Measurements from ENCODE around the gene SFI1. TPM values are rescaled to one million over a fixed set of nuclear protein-coding genes. Genes with fewer than 3 reads are reported as not detected.

SFI1 gene
- total RNA-seq, 1 experiment from 2014 or later: 61.6 TPM

DNA sequence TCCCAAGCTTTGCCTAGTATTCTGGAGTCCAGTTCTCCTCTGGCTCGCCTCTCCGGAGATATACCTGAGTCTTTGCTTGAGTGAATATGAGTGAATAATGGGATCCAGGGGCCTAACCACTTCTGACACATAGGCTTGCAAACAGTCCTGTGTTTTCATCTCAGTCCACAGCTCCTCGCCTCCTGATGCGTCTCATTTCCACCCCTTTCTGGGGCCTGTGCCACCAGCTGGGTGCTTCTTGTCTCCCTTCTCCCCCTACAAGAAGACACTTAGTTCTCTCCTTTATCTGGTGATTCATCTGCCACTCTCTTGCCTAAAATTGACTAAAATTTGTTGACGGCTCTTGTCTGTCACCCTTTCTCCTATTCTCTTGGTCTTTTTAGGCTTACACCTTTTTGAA, 44.6 kb downstream of the SFI1 start:
- DNase-seq (ENCODE audit: low spot score): no peak
- TF ChIP-seq EZH2 (IDR thresholded peaks at IDR 0.05; ENCODE audit: borderline replicate concordance, low read depth, low read length, poor library complexity, severe bottlenecking) (no peak), CTCF (conservative IDR thresholded peaks at IDR 0.05; ENCODE audit: low read depth, low read length) (no peak)
- H3K36me3 ChIP-seq (ENCODE audit: insufficient read depth, low read length, poor library complexity, severe bottlenecking): no peaks in the 10 kb centered on the region
- H3K4me1 ChIP-seq (ENCODE audit: insufficient read depth, low read length, poor library complexity, severe bottlenecking): no peaks in the 10 kb centered on the region
- H3K4me3 ChIP-seq (ENCODE audit: low read depth, low read length, poor library complexity, severe bottlenecking): no peak overlapping the region
- H3K27me3 ChIP-seq (replicated peaks; ENCODE audit: insufficient read depth, low read depth, low read length, poor library complexity): no peaks in the 10 kb centered on the region
- intact Hi-C loops (cut with micrococcal nuclease; ENCODE audit: unreplicated experiment): no loop called here
- H3K9me3 ChIP-seq (ENCODE audit: low read depth, low read length, poor library complexity, severe bottlenecking): no peaks in the 10 kb centered on the region
- ChIA-PET CTCF (no interaction called here), POLR2A (ENCODE audit: low non-redundant PET) (no interaction called here)
- H3K27ac ChIP-seq (ENCODE audit: low read depth, low read length, poor library complexity, severe bottlenecking): no peak overlapping the region
- no TSS peak for BruUV-seq (replicated peaks)

DNA sequence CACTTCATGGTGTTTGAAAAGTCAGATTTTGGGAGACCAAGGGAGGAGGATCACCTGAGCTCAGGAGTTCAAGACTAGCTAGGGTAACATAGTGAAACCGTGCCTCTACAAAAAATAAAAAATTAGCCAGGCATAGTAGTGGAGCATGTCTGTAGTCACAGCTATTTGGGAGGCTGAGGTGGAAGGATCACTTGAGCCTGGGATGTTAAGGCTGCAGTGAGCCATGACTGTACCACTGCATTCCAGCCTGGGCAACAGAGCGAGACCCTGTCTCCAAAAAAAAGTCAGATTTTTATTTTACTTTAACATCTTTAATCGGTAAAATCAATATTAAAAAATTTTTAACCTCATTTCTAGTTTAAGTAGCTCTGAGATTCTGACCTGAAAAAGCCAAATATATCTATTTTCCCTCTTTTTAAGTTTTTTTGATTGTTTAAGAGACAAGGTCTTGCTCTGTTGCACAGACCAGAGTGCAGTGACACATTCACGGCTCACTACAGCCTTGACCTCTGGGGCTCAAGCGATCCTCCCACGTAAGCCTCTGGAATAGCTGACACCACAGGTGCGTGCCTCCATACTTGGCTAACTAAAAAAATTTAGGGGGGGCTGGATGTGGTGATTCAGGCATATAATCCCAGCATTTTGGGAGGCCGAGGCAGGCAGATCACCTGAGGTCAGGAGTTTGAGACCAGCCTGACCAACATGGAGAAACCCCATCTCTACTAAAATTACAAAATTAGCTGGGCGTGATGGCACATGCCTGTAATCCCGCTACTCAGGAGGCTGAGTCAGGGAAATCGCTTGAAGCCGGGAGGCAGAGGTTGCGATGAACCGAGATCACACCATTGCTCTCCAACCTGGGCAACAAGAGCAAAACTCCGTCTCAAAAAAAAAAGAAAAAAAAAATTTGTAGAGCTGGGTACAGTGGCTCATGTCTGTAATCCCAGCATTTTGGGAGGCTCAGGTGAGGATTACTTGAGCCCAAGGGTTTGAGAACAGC, 48.4 kb downstream of the SFI1 start:
- no peak overlapping the region for H3K4me3 ChIP-seq (ENCODE audit: low read depth, low read length, poor library complexity, severe bottlenecking)
- no peaks in the 10 kb centered on the region for H3K27me3 ChIP-seq (replicated peaks; ENCODE audit: insufficient read depth, low read depth, low read length, poor library complexity)
- BruUV-seq (replicated peaks): no TSS peak
- no peak overlapping the region for H3K27ac ChIP-seq (ENCODE audit: low read depth, low read length, poor library complexity, severe bottlenecking)
- DNase-seq (ENCODE audit: low spot score): no peak
- ChIA-PET POLR2A (ENCODE audit: low non-redundant PET) (no interaction called here), CTCF (no interaction called here)
- H3K9me3 ChIP-seq (ENCODE audit: low read depth, low read length, poor library complexity, severe bottlenecking): no peaks in the 10 kb centered on the region
- no peak for TF ChIP-seq CTCF (conservative IDR thresholded peaks at IDR 0.05; ENCODE audit: low read depth, low read length)
- TF ChIP-seq EZH2 (IDR thresholded peaks at IDR 0.05; ENCODE audit: borderline replicate concordance, low read depth, low read length, poor library complexity, severe bottlenecking): no peak
- H3K36me3 ChIP-seq (ENCODE audit: insufficient read depth, low read length, poor library complexity, severe bottlenecking): no peaks in the 10 kb centered on the region
- no peaks in the 10 kb centered on the region for H3K4me1 ChIP-seq (ENCODE audit: insufficient read depth, low read length, poor library complexity, severe bottlenecking)
- intact Hi-C loops (cut with micrococcal nuclease; ENCODE audit: unreplicated experiment): no loop called here

DNA sequence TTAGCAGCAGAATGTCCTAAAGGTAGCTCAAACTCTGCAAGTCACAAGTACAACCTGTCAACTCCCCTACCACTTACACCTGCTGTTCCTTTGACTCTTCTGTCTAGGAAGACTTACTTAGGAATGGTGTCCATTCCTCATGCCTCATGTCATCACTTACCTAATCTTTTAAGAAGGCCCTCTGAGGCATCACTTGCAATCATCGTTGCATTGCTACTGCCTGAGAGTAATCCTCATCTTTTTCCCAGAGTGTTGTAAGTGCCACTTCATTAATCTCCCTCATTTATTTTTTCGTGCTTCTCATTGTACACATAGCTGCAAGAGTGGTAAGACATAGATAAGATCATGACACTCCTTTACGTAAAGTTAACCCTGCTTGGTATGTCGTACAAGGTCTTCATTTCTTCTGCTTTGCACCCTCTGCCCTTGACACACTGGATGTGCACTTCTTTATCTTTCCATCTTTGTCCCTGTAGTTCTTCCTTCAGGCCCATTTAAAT, 54.6 kb downstream of the SFI1 start:
- BruUV-seq (replicated peaks): no TSS peak
- POLR2A ChIA-PET (ENCODE audit: low non-redundant PET): no interaction called here
- CTCF ChIA-PET: no interaction called here

More for the DNA sequence above, 54.6 kb downstream of the SFI1 start:
- TF ChIP-seq EZH2 (IDR thresholded peaks at IDR 0.05; ENCODE audit: borderline replicate concordance, low read depth, low read length, poor library complexity, severe bottlenecking) (no peak), CTCF (conservative IDR thresholded peaks at IDR 0.05; ENCODE audit: low read depth, low read length) (no peak)
- no peak for DNase-seq (ENCODE audit: low spot score)
- no peak overlapping the region for H3K4me3 ChIP-seq (ENCODE audit: low read depth, low read length, poor library complexity, severe bottlenecking)
- intact Hi-C loops (cut with micrococcal nuclease; ENCODE audit: unreplicated experiment): no loop called here
- H3K27me3 ChIP-seq (replicated peaks; ENCODE audit: insufficient read depth, low read depth, low read length, poor library complexity): no peaks in the 10 kb centered on the region
- no peak overlapping the region for H3K27ac ChIP-seq (ENCODE audit: low read depth, low read length, poor library complexity, severe bottlenecking)
- no peaks in the 10 kb centered on the region for H3K9me3 ChIP-seq (ENCODE audit: low read depth, low read length, poor library complexity, severe bottlenecking)
- H3K4me1 ChIP-seq (ENCODE audit: insufficient read depth, low read length, poor library complexity, severe bottlenecking): peaks cover 9% of the 10 kb centered on the region
- no peaks in the 10 kb centered on the region for H3K36me3 ChIP-seq (ENCODE audit: insufficient read depth, low read length, poor library complexity, severe bottlenecking)
